NCI-H187 treated with DMSO at 0.1 percent for 48 hours (cell line): ENCODE measurements around the gene CDH4.

Experiments
- DNase-seq: peaks from one replicate; lab custom pipeline; 2025; lab: John Stamatoyannopoulos, UW

CDH4 gene

GRCh38 chr20:61537239-61538182, 285.4 kb downstream of the CDH4 start:
- no peak for DNase-seq

- DNase-seq: no peak
Measured at GRCh38 chr20:61538183-61538942, 286.3 kb downstream of the CDH4 start.

- no peak for DNase-seq
Measured at GRCh38 chr20:61538943-61539265, 286.8 kb downstream of the CDH4 start.

- no peak for DNase-seq
Measured at GRCh38 chr20:61539706-61540360, 287.8 kb downstream of the CDH4 start.

GRCh38 chr20:61541537-61541936, 289.5 kb downstream of the CDH4 start:
- DNase-seq: no peak

GRCh38 chr20:61543086-61543485, 291.0 kb downstream of the CDH4 start:
- DNase-seq: no peak

- no peak for DNase-seq
Measured at GRCh38 chr20:61543931-61544745, 292.1 kb downstream of the CDH4 start.

GRCh38 chr20:61544910-61545889, 293.1 kb downstream of the CDH4 start:
- DNase-seq: no peak

GRCh38 chr20:61546641-61547040, 294.6 kb downstream of the CDH4 start:
- no peak for DNase-seq

- no peak for DNase-seq
Measured at GRCh38 chr20:61548069-61548468, 296.0 kb downstream of the CDH4 start.

GRCh38 chr20:61549865-61550264, 297.8 kb downstream of the CDH4 start:
- DNase-seq: no peak

GRCh38 chr20:61551401-61551800, 299.3 kb downstream of the CDH4 start:
- DNase-seq: no peak

- no peak for DNase-seq
Measured at GRCh38 chr20:61554617-61555016, 302.6 kb downstream of the CDH4 start.

- no peak for DNase-seq
Measured at GRCh38 chr20:61555566-61555965, 303.5 kb downstream of the CDH4 start.

GRCh38 chr20:61556111-61556510, 304.1 kb downstream of the CDH4 start:
- no peak for DNase-seq

GRCh38 chr20:61556673-61557072, 304.6 kb downstream of the CDH4 start:
- no peak for DNase-seq

- DNase-seq: peak; percentile 29
Measured at GRCh38 chr20:61557621-61558020, 305.6 kb downstream of the CDH4 start.

GRCh38 chr20:61558726-61559125, 306.7 kb downstream of the CDH4 start:
- peak; percentile 56 for DNase-seq

- DNase-seq: no peak
Measured at GRCh38 chr20:61559706-61560315, 307.8 kb downstream of the CDH4 start.

- no peak for DNase-seq
Measured at GRCh38 chr20:61560361-61560853, 308.3 kb downstream of the CDH4 start.
